GM23338 (cell line): Measurements from ENCODE around the gene NFX1. TPM values are rescaled to one million over a fixed set of nuclear protein-coding genes. Genes with fewer than 3 reads are reported as not detected.

Source experiments
- ATAC-seq: fragments of 200-7000 bp; cut with Tn5 transposase; 3 replicates; pipeline ENCODE4 v1.9.1; 2020
- DNase-seq: peaks from one replicate; pipeline ENCODE4 v3.0.0-alpha.2; 2015; ENCODE audit warnings: low spot score
- H2AFZ ChIP-seq: fragments of 200-600 bp; sonication (generic); 2 replicates; pipeline ENCODE4 v1.8.0; 2016; ENCODE audit warnings: antibody characterized with exemption, mild to moderate bottlenecking, moderate library complexity
- H3F3A ChIP-seq: fragments of 200-600 bp; sonication (generic); replicated peaks from 2 replicates; pipeline ENCODE4 v1.8.0; 2017; ENCODE audit warnings: antibody characterized with exemption, mixed run types, low read depth
- H3K27ac ChIP-seq: fragments of 200-600 bp; sonication (generic); 2 replicates; pipeline ENCODE4 v1.6.1; 2016; ENCODE audit warnings: low read depth
- H3K27me3 ChIP-seq: fragments of 200-600 bp; sonication (generic); 2 replicates; pipeline ENCODE4 v1.8.0; 2016; ENCODE audit warnings: mild to moderate bottlenecking, mixed run types, moderate library complexity; ENCODE audit not compliant: insufficient read depth
- H3K36me3 ChIP-seq: fragments of 200-600 bp; sonication (generic); 2 replicates; pipeline ENCODE4 v1.8.0; 2016; ENCODE audit warnings: mild to moderate bottlenecking; ENCODE audit not compliant: insufficient read depth
- H3K4me1 ChIP-seq: fragments of 200-600 bp; sonication (generic); 2 replicates; pipeline ENCODE4 v1.8.0; 2016; ENCODE audit warnings: mild to moderate bottlenecking, moderate library complexity; ENCODE audit not compliant: insufficient read depth
- H3K4me2 ChIP-seq: fragments of 200-600 bp; sonication (generic); 2 replicates; pipeline ENCODE4 v1.7.1; 2017; ENCODE audit warnings: mixed run types
- H3K4me3 ChIP-seq: fragments of 200-600 bp; sonication (generic); 2 replicates; pipeline ENCODE4 v1.6.1; 2016; ENCODE audit warnings: mixed run types
- H3K79me2 ChIP-seq: fragments of 200-600 bp; sonication (generic); replicated peaks from 2 replicates; pipeline ENCODE4 v1.8.0; 2017; ENCODE audit warnings: mild to moderate bottlenecking; ENCODE audit not compliant: insufficient read depth
- H3K9me2 ChIP-seq: fragments of 200-600 bp; sonication (generic); 2 replicates; pipeline ENCODE4 v1.8.0; 2017; ENCODE audit not compliant: insufficient read depth
- H4K20me1 ChIP-seq: fragments of 200-600 bp; sonication (generic); replicated peaks from 2 replicates; pipeline ENCODE4 v1.8.0; 2017; ENCODE audit warnings: mild to moderate bottlenecking; ENCODE audit not compliant: insufficient read depth
- H3K27ac Mint-ChIP-seq: 2 replicates; pipeline ENCODE4 v1.8.0; 2020; ENCODE audit warnings: inconsistent platforms, mild to moderate bottlenecking, moderate library complexity, mixed read lengths
- H3K27me3 Mint-ChIP-seq: 3 replicates; pipeline ENCODE4 v1.8.0; 2022; ENCODE audit warnings: low read depth, mild to moderate bottlenecking, moderate library complexity, mixed read lengths, inconsistent platforms; ENCODE audit not compliant: insufficient read depth, poor library complexity
- H3K36me3 Mint-ChIP-seq: 3 replicates; pipeline ENCODE4 v1.8.0; 2021; ENCODE audit warnings: low read depth, mild to moderate bottlenecking, inconsistent platforms, moderate library complexity, mixed read lengths
- H3K4me1 Mint-ChIP-seq: 3 replicates; pipeline ENCODE4 v1.8.0; 2020; ENCODE audit warnings: mild to moderate bottlenecking, inconsistent platforms, mixed read lengths
- H3K4me3 Mint-ChIP-seq: 3 replicates; pipeline ENCODE4 v1.8.0; 2021; ENCODE audit warnings: moderate library complexity, mild to moderate bottlenecking, inconsistent platforms, mixed read lengths
- H3K9me3 Mint-ChIP-seq: 3 replicates; pipeline ENCODE4 v1.8.0; 2020; ENCODE audit warnings: moderate library complexity, mild to moderate bottlenecking, inconsistent platforms, mixed read lengths
- CREB1 ChIP-seq: fragments of 250-450 bp; sonication (Bioruptor Pico); IDR thresholded peaks from 2 replicates; pipeline ENCODE4 v1.5.0; 2020; ENCODE audit warnings: low read depth, mild to moderate bottlenecking, moderate library complexity
- CTCF ChIP-seq, 2 experiments: fragments of 200-600 bp in 1 of 2; sonication (generic) in 1 of 2; conservative IDR thresholded peaks; 2 replicates each; pipeline versions ENCODE4 v1.5.1 to v1.6.1; 2016 to 2017; ENCODE audit warnings: antibody characterized with exemption in 2 of 2, low read depth in 2 of 2, mild to moderate bottlenecking in 2 of 2, moderate library complexity in 1 of 2
- ETS1 ChIP-seq: IDR thresholded peaks from 2 replicates; pipeline ENCODE4 v1.6.1; 2016; ENCODE audit warnings: antibody characterized with exemption
- EZH2 ChIP-seq: fragments of 200-600 bp; sonication (generic); IDR thresholded peaks from one replicate; pipeline ENCODE4 v1.8.0; 2017; ENCODE audit warnings: antibody characterized with exemption, mild to moderate bottlenecking, low read depth; ENCODE audit not compliant: unreplicated experiment
- EZH2phosphoT487 ChIP-seq: fragments of 200-600 bp; sonication (generic); IDR thresholded peaks from one replicate; pipeline ENCODE4 v1.8.1; 2018; ENCODE audit warnings: antibody characterized with exemption; ENCODE audit not compliant: unreplicated experiment
- JUNB ChIP-seq: IDR thresholded peaks from one replicate; pipeline ENCODE4 v1.6.1; 2016; ENCODE audit warnings: antibody characterized with exemption; ENCODE audit not compliant: unreplicated experiment
- NANOG ChIP-seq: IDR thresholded peaks from 2 replicates; pipeline ENCODE4 v1.6.1; 2016; ENCODE audit warnings: antibody characterized with exemption, borderline replicate concordance
- POLR2AphosphoS5 ChIP-seq: IDR thresholded peaks from 2 replicates; pipeline ENCODE4 v1.6.1; 2016; ENCODE audit warnings: antibody characterized with exemption, low read depth
- REST ChIP-seq: IDR thresholded peaks from one replicate; pipeline ENCODE4 v1.6.1; 2018; ENCODE audit warnings: antibody characterized with exemption; ENCODE audit not compliant: unreplicated experiment
- STAT1 ChIP-seq: IDR thresholded peaks from one replicate; pipeline ENCODE4 v1.6.1; 2016; ENCODE audit warnings: antibody characterized with exemption; ENCODE audit not compliant: unreplicated experiment
- ZNF114 ChIP-seq: fragments of 250-450 bp; sonication (Bioruptor Pico); IDR thresholded peaks from 2 replicates; pipeline ENCODE4 v1.5.0; 2020; ENCODE audit warnings: mild to moderate bottlenecking, moderate library complexity
- ZNF331 ChIP-seq: fragments of 250-450 bp; sonication (Bioruptor Pico); IDR thresholded peaks from 2 replicates; pipeline ENCODE4 v1.5.0; 2020; ENCODE audit warnings: low read depth, mild to moderate bottlenecking, moderate library complexity
- polyA plus RNA-seq: library from polyadenylated mRNA; unstranded; fragments of >200 nt; fragmentation: Nextera tagmentation; extraction: Ambion mirVana; gene quantifications from 2 replicates; pipeline ENCODE4 v1.2.1, GENCODE V29; 2016
- total RNA-seq: library from RNA; depleted of rRNA; stranded (reverse); fragments of >200 nt; shearing (Covaris generic); gene quantifications from 2 replicates; pipeline ENCODE4 v1.2.3, GENCODE V29; 2014

The NFX1 gene
- total and polyA plus RNA-seq, 2 experiments from 2014 or later, result 13.9 to 26.1 TPM

- TF ChIP-seq CTCF (conservative IDR thresholded peaks at IDR 0.05; ENCODE audit: low read depth in 2 of 2) (no peak), JUNB (no peak), NANOG (no peak), ETS1 (no peak)
Measured at GRCh38 chr9:33288235-33288634, 2.1 kb upstream of the NFX1 start (continued).

- peak overlapping the region; percentile 100; the same call in 1 of the 2 replicates for H3K27ac Mint-ChIP-seq
- Histone ChIP-seq H3K9me2 (no peaks in the 10 kb centered on the region), H4K20me1 (no peaks in the 10 kb centered on the region; the same call in 1 of the 2 replicates), H3K4me2 (no peak overlapping the region), H3K4me3 (no peak overlapping the region), H2AFZ (no peak overlapping the region), H3K4me1 (0 out of 2 replicates have a peak, but pooled peaks cover 5% of the 10 kb centered on the region), H3K79me2 (peaks cover 33% of the 10 kb centered on the region), H3K36me3 (no peaks in the 10 kb centered on the region), H3K27me3 (no peaks in the 10 kb centered on the region), H3F3A (no peaks in the 10 kb centered on the region), H3K27ac (0 out of 2 replicates have a peak overlapping the region, but pooled peaks have one; percentile 59)
- peaks cover 7% of the 10 kb centered on the region for H3K27me3 Mint-ChIP-seq
- peak overlapping the region; percentile 100; the same call in 2 of the 3 replicates for H3K4me3 Mint-ChIP-seq
- ATAC-seq (no peak), DNase-seq (no peak)
- no peaks in the 10 kb centered on the region; the same call in 2 of the 3 replicates for H3K9me3 Mint-ChIP-seq
- peaks cover 13% of the 10 kb centered on the region for H3K4me1 Mint-ChIP-seq
- H3K36me3 Mint-ChIP-seq, result peaks cover 4% of the 10 kb centered on the region; the same call in 1 of the 3 replicates
- TF ChIP-seq ETS1 (no peak), ZNF114 (no peak), POLR2AphosphoS5 (no peak), CTCF (conservative IDR thresholded peaks at IDR 0.05; ENCODE audit: low read depth in 2 of 2) (no peak), CREB1 (CRISPR knock-in tag) (no peak), EZH2 (no peak), STAT1 (no peak), JUNB (no peak), EZH2phosphoT487 (no peak), REST (no peak), NANOG (no peak), ZNF331 (CRISPR knock-in tag) (no peak)
Measured at GRCh38 chr9:33288828-33289483, 1.4 kb upstream of the NFX1 start.
